Suprapubic skin (tissue), 4 donors: ENCODE measurements around the gene FLRT2. TPM values are rescaled to one million over a fixed set of nuclear protein-coding genes. Genes with fewer than 3 reads are reported as not detected.

Source experiments
- DNase-seq, 2 donors: peaks; one replicate each; pipeline ENCODE4 v3.0.0-alpha.2; 2019; ENCODE audit warnings: low spot score in 2 of 2
- H3K27ac ChIP-seq: fragments of 200-600 bp; sonication (generic); one replicate; pipeline ENCODE4 v1.5.1; 2019
- H3K27me3 ChIP-seq: fragments of 200-600 bp; sonication (generic); one replicate; pipeline ENCODE4 v1.5.1; 2019
- H3K36me3 ChIP-seq: fragments of 200-600 bp; sonication (generic); one replicate; pipeline ENCODE4 v1.5.1; 2019
- H3K4me1 ChIP-seq: fragments of 200-600 bp; sonication (generic); one replicate; pipeline ENCODE4 v1.5.1; 2019
- H3K4me3 ChIP-seq: fragments of 200-600 bp; sonication (generic); one replicate; pipeline ENCODE4 v1.5.1; 2019; ENCODE audit warnings: mild to moderate bottlenecking
- H3K9me3 ChIP-seq: fragments of 200-600 bp; sonication (generic); one replicate; pipeline ENCODE4 v1.5.1; 2019
- EP300 ChIP-seq: sonication (generic); formaldehyde crosslinking; IDR thresholded peaks from one replicate; pipeline ENCODE4 v1.6.1; 2017; ENCODE audit warnings: antibody characterized with exemption
- POLR2A ChIP-seq, 2 donors: fragments of 450-650 bp; IDR thresholded peaks; one replicate each; pipeline ENCODE4 v1.6.1; 2017; ENCODE audit warnings: antibody characterized with exemption in 2 of 2, mild to moderate bottlenecking in 2 of 2, moderate library complexity in 2 of 2
- POLR2AphosphoS5 ChIP-seq, 3 donors: sonication (generic); formaldehyde crosslinking; IDR thresholded peaks; one replicate each; pipeline ENCODE4 v1.6.1; 2017; ENCODE audit warnings: antibody characterized with exemption in 3 of 3
- WGBS: methylation state at CpG from one replicate; pipeline ENCODE4 v1.1.5; 2018; 5-methylcytosine and 5-hydroxymethylcytosine counted together
- total RNA-seq, 4 donors: library from RNA; depleted of rRNA; stranded (reverse); fragments of >200 nt; gene quantifications; one replicate each; pipeline ENCODE4 v1.1.0, GENCODE V29; 2016
- TF ChIP-seq, protein P1 (sequence below), 2 donors: fragments of 200-600 bp in 1 of 2; fragments of 450-650 bp in 1 of 2; sonication (generic) in 1 of 2; IDR thresholded peaks; one replicate each; pipeline ENCODE4 v1.5.1; 2016 to 2019; ENCODE audit warnings: antibody characterized with exemption in 2 of 2, mild to moderate bottlenecking in 1 of 2, moderate library complexity in 1 of 2

The FLRT2 gene
- total RNA-seq, 4 donors from 2014 or later = 21.5 to 41.4 (median 28.0) TPM

DNA sequence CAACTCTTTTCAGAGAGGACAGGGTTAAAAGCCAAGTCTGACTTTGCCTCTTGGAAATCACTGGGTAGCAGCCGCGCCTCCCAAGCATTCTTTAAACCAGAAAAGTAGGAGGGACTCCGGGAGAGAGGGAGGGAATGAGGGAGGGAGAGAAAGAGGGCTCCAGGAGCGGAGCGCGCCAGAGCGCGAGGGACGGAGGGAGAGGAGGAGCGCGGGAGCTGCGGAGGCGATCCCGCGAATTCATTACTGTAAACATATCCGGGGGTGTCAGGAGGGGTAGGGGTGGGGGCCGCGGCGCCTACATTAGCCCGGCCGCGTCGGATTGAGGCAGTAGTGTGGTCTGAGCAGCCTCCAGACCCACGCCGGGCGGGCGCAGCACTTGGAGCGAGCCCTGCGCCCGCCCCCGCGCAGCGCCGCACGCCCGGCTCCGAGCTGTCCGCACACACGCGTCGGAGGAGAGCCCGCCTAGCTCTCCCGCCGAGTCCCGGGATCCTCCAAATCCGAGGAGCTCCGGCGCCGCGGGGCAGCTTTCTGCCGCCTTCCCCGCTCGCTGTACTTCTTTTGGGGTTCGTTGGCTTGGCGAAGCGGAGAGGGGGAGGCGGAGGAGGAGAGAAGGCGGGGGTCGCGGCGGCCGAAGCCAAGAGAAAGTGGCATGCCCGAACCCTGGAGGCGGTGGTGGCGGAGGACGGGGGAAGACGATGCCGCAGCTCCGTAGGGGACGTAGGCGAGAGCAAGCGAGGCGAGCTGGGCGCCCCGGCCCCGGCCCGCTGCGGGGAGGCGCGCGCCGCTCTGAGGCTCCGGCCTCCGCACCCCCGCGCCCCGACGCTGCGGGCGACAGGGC, 3.3 kb downstream of the FLRT2 start:
- peaks cover 64% of the 10 kb centered on the region for H3K4me1 ChIP-seq
- under 1% methylated on average over 49 of the region's 90 CpGs for WGBS
- no peaks in the 10 kb centered on the region for H3K27me3 ChIP-seq
- peak overlapping the region; percentile 78 for H3K4me3 ChIP-seq
- H3K27ac ChIP-seq = peak overlapping the region; percentile 86
- H3K36me3 ChIP-seq = no peaks in the 10 kb centered on the region
- TF ChIP-seq POLR2AphosphoS5 (IDR thresholded peaks at IDR 0.05) = no peak
- TF ChIP-seq, protein P1, sequence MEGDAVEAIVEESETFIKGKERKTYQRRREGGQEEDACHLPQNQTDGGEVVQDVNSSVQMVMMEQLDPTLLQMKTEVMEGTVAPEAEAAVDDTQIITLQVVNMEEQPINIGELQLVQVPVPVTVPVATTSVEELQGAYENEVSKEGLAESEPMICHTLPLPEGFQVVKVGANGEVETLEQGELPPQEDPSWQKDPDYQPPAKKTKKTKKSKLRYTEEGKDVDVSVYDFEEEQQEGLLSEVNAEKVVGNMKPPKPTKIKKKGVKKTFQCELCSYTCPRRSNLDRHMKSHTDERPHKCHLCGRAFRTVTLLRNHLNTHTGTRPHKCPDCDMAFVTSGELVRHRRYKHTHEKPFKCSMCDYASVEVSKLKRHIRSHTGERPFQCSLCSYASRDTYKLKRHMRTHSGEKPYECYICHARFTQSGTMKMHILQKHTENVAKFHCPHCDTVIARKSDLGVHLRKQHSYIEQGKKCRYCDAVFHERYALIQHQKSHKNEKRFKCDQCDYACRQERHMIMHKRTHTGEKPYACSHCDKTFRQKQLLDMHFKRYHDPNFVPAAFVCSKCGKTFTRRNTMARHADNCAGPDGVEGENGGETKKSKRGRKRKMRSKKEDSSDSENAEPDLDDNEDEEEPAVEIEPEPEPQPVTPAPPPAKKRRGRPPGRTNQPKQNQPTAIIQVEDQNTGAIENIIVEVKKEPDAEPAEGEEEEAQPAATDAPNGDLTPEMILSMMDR (IDR thresholded peaks at IDR 0.05) = no peak
- TF ChIP-seq EP300 = no peak
- no peak for TF ChIP-seq POLR2A (IDR thresholded peaks at IDR 0.05)
- no peaks in the 10 kb centered on the region for H3K9me3 ChIP-seq
- peak; percentile 76 to 80 for DNase-seq

DNA sequence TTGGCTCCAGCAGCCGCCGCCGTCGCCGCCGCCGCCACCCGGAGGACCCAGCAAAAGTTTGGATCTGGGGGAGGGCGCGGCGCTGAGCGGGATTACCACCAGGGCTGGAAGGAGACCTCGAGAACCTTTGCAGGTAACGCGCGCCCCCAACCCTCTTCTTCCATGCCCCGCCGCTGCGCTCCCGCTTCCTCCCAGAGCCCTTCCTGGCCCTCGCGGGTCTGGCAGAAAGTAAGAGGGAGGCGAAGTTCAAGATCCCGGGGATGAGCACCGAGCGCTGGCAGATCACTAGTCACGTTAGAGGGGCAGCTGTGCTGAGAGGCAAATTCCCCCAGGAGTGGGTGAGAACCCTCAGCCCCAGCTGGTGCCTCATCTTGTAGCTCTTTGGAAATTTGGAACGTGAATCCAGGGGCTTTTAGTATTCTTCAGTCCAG, 3.9 kb downstream of the FLRT2 start:
- TF ChIP-seq EP300 (no peak), POLR2A (IDR thresholded peaks at IDR 0.05) (no peak), POLR2AphosphoS5 (IDR thresholded peaks at IDR 0.05) (no peak)
- TF ChIP-seq, protein P1 (IDR thresholded peaks at IDR 0.05) = no peak
- Histone ChIP-seq H3K36me3 (no peaks in the 10 kb centered on the region), H3K4me3 (peak overlapping the region; percentile 78), H3K9me3 (no peaks in the 10 kb centered on the region), H3K27me3 (no peaks in the 10 kb centered on the region), H3K27ac (peak overlapping the region; percentile 86), H3K4me1 (peaks cover 59% of the 10 kb centered on the region)
- no peak for DNase-seq
- WGBS = 2% methylated on average over 11 of the region's 28 CpGs

DNA sequence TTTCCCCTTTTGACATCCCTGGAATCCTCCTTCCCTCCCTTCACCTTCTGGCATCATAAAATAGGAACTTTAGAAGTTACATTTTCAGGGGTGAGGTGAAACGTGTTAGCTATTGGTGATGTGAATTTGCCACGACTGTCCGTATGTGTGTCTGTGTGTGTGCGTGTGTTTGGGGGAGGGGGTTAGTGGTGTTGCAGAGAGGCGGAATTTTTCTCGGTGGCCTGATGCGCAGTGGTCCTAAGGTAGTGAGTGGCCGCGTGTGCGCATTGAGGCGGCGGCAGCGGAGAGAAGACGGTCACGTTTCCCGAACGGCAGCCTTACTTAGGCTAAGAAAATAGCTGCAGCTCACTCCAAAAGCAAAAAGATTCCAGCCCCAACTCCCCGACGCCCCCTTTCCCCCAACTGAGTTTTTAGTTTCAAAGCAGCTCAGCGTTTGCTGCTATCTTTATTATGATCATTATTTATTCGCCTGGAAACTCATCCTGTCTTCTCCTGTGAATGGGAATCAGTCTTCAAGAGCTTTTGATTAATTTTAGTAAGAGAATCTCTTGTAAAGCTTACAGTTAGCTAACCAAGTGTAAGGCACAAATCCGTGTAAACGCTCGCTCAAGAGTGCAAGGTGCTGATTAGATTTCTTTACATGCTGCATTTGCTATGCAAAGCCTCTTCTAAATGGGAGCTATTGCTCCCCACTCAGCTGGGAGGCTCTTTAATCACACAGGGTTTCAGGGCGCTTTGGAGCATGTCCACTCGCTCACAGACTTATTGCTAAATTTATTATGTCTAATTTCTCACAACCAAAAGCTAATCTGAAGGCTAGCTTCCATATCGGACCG, 4.7 kb downstream of the FLRT2 start:
- Histone ChIP-seq H3K27me3 (no peaks in the 10 kb centered on the region), H3K36me3 (no peaks in the 10 kb centered on the region), H3K4me3 (peak overlapping the region; percentile 78), H3K9me3 (no peaks in the 10 kb centered on the region), H3K27ac (no peak overlapping the region), H3K4me1 (peaks cover 53% of the 10 kb centered on the region)
- 12% methylated on average over 28 of the region's 28 CpGs for WGBS
- TF ChIP-seq, protein P1 (IDR thresholded peaks at IDR 0.05) = no peak
- TF ChIP-seq POLR2A (IDR thresholded peaks at IDR 0.05) (no peak), POLR2AphosphoS5 (IDR thresholded peaks at IDR 0.05) (no peak), EP300 (no peak)
- no peak for DNase-seq

DNA sequence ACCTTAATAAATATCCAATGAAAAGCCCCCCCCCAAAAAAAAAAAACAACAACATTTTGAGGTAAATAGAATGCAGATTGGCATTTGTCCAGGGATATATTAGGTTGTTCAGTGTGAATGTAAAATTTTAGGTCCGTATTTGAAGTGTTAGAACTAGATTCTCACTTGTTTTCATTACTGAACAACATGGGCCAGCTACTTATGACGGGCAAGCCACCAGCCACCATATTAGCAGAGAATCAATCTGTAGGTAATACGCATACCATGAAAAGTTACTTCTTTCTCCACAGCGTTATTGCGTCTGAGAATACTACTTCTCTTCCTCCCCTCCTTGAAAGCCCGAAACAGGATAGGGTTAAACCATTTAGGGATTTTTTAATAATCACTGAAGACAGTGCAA, 5.4 kb downstream of the FLRT2 start:
- Histone ChIP-seq H3K27ac (no peak overlapping the region), H3K4me1 (peaks cover 47% of the 10 kb centered on the region), H3K9me3 (no peaks in the 10 kb centered on the region), H3K4me3 (peak overlapping the region; percentile 78), H3K27me3 (no peaks in the 10 kb centered on the region), H3K36me3 (no peaks in the 10 kb centered on the region)
- no peak for TF ChIP-seq POLR2A (IDR thresholded peaks at IDR 0.05)
- TF ChIP-seq POLR2AphosphoS5 (IDR thresholded peaks at IDR 0.05) = no peak
- TF ChIP-seq, protein P1 (IDR thresholded peaks at IDR 0.05) = no peak
- no peak for DNase-seq
- WGBS = 66% methylated on average over 6 of the region's 6 CpGs
